ENCODE data around the gene CD72.

- no peak for TF ChIP-seq CTCF (IDR thresholded peaks at IDR 0.05; ENCODE audit: low read depth, low read length)
- no peak for TF ChIP-seq MAX (IDR thresholded peaks at IDR 0.05; ENCODE audit: low read depth, low read length)
- TF ChIP-seq POLR2A (IDR thresholded peaks at IDR 0.05; ENCODE audit: extremely low read depth, insufficient read length): no peak
Measured at GRCh38 chr9:35609820-35610163, 8.4 kb downstream of the CD72 start.

Measured in NB4 (cell line).